VCaP (cell line): ENCODE results near the gene TMEM139.

ENCODE experiments used
- H3K27ac ChIP-seq: fragments of 450-650 bp; 2 replicates; pipeline ENCODE4 v1.5.1; 2017
- TF ChIP-seq, protein P1 (sequence below): fragments of 450-650 bp; conservative IDR thresholded peaks from 2 replicates; pipeline ENCODE4 v1.5.1; 2017; ENCODE audit warnings: mild to moderate bottlenecking, moderate library complexity

The TMEM139 gene

DNA sequence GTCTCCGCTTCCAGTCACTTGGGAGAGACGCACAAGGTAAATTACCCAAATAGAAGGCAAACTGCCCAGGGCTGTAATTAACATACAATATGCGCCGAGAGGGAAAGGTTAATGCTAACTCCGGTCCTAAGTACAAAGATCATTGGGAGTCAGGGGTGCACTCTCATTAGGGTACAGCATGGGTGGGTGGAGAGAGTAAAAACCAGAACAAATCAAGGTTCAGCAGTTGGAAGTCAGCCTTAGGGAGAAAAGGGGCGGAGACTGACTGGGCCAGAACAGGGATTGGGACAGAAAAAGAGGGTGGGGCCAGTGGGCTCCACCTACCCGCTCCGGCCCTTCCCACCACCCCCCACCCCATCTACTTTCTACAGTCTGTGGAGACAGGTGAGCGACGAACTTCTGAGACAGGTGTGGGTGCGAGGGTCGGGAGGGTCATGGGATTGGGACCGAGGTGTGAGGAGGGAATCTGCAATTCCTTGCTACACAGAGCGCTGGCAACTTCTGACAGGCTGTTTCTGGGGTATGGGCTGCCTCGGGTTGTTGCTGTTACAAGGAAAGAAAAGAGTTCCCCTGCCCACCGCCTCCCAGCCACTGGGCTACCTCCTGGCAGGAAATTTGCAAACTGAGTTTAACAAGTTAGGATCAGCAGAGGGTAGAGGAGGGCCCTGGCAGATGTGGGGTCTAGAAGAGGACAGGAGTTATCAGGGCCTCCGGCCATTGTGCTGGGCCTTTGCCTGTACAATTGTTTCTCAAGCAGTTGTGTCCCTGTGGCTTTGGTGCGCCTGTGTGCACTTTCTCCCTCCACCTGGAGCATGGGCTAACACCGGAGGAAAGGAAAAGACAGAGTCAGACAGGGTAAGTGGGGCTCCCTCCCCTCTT lies at the start of gene TMEM139:
Gene TMEM139 (plus strand): TSS at position 368 of the 879 bp plus-strand sequence. CDS start 1,000 bp downstream, outside the sequence.
- TF ChIP-seq, protein P1, sequence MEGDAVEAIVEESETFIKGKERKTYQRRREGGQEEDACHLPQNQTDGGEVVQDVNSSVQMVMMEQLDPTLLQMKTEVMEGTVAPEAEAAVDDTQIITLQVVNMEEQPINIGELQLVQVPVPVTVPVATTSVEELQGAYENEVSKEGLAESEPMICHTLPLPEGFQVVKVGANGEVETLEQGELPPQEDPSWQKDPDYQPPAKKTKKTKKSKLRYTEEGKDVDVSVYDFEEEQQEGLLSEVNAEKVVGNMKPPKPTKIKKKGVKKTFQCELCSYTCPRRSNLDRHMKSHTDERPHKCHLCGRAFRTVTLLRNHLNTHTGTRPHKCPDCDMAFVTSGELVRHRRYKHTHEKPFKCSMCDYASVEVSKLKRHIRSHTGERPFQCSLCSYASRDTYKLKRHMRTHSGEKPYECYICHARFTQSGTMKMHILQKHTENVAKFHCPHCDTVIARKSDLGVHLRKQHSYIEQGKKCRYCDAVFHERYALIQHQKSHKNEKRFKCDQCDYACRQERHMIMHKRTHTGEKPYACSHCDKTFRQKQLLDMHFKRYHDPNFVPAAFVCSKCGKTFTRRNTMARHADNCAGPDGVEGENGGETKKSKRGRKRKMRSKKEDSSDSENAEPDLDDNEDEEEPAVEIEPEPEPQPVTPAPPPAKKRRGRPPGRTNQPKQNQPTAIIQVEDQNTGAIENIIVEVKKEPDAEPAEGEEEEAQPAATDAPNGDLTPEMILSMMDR, result no peak
- no peak within 1 kb of the TSS for H3K27ac ChIP-seq

DNA sequence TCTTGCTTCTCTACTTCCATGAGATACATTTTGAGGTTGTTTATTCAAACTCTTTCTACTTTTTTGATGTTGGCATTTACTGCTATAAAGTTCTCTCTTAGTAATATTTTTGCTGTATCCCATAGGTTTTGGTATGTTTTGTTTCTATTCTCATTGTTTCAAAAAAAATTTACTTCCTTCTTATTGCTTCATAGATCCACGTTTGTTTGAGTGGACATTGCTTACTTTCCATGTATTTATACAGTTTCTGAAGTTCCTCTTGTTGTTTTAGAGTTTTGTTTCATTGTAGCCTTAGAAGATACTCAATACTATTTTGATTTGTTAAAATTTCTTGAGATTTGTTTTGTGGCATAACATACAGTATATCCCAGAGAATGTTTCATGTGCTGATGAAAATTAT lies 49.2 kb upstream of the TMEM139 start:
- TF ChIP-seq, protein P1, result no peak
- H3K27ac ChIP-seq, result no peak overlapping the region

DNA sequence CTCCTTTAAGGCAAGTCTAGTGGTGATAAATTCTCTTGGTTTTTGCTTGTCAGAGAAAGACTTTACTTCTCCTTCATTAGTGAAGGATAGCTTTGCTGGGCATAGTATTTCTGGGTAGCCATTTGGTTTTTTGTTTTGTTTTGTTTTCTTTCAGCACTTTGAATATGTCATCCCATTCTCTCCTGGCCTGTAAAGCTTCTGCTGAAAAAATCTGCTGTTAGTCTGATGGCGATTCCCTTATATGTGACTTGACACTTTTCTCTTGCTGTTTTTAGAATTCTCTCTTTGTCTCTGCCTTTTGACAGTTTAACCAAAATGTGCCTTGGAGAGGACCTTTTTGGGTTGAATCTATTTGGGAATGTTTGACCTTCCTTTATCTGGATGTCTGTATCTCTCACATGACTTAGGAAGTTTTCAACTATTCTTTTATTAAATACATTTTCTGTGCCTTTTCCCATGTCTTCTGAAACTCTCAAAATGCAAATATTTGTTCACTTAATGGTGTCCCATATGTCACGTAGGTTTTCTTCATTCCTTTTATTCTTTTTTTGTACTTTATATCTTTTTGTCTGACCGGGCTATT lies 48.3 kb upstream of the TMEM139 start:
- TF ChIP-seq, protein P1, result no peak
- H3K27ac ChIP-seq, result no peak overlapping the region

DNA sequence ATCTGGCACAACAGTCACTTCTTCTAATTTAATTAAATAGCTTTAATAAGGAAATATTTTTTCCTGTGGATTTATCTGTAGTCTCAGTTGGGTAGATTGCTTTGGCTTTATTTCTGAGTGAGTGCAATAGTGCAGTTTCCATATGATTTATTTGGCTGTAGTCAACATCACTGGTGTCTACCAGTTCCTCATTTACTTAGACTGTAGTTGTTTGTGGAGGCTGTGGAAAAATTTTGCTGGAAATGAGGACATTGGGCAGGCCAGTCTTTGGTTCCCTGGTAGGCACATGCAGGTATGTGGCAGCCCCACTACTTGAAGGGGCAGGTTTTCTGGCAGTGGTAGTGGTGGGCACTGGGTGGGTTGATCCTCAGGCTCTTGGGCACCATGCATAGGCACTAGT lies 47.4 kb upstream of the TMEM139 start:
- no peak overlapping the region for H3K27ac ChIP-seq
- TF ChIP-seq, protein P1, result no peak

DNA sequence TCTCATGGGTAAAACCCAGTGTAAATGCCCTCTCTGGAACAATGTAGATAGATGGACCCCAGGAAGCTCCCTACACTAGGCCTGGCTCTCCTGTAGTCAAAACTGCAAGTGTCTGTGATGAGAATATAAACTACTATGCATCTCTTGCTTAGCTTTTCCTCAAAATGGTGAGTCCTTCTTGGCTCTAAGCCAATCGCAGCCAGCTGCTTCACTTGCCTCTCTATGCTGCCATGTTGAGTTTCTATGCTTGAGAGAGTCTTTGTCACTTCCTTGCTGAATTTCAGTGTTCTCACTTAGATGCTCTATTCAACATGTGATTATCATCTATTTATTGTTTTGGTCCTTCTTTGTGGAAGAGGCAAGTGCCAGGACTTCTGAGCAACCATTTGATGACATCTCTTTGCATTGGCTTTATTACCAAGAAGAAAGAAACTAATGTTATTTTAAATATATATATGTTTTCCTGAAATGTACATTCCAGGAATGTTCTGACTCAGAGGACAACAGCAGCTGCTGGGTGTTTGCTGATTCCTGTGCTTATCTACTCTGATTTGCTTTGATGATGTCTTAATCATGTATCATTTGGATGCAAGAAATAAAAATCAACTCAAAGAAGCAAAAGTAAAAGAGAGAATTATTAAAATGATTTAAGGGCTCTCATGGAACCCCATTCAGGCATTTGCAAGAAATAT lies 46.3 kb upstream of the TMEM139 start:
- TF ChIP-seq, protein P1, result no peak
- no peak overlapping the region for H3K27ac ChIP-seq

DNA sequence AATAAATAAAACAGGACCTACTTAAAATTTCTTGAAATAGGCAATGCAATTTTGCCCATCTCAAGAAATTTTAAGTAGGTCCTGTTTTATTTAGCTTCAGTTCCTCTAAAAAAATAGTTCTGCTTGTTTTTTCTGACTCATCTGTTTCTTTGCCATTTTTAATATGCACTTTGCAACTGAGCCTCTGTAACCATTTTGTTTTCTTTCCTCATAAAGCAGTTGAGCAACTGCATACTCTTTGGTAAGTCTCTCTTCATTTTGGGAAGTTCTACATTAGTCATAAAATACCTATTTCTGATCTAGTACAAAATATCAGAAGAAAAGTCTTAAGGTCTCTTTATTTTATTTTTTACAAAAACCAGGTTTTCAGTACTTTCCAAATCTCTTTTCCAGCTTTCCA lies 44.9 kb upstream of the TMEM139 start:
- TF ChIP-seq, protein P1, result no peak
- no peak overlapping the region for H3K27ac ChIP-seq
